ENCODE results near the gene SGSH. TPM values are rescaled to one million over a fixed set of nuclear protein-coding genes. Genes with fewer than 3 reads are reported as not detected.

SGSH gene
- total RNA-seq, 1 donor from 2014 or later = 57.8 TPM

DNA sequence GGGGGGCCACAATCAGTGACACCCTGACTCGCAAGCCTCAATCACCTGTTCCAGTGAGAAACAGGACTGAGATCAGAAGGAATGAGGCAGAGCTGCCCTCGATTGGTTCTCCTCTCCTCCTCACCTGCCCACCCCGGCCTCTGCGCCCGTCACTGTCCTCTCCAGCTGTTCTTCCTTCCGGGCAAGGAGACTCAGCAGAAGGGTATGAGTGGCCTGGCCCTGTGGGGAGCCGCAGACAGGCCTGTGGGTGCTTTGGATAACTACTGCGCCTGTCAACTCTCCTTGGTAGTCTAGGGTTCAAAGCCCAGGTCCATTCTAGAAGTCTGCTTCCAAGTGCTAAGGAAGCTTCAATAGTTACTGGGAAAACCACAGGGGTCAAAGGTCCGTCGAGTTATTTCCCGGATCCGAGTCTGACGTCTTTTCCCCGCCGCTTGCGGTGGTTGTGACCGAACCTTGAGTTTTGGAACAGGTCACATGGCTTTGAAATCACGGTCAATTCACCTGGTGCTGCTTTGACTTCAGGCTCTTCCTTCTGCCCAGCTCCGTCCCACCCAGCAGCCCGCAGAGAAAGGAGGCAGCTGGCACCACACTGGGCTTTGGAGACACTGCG is 42.0 kb downstream of the SGSH start:
- Histone ChIP-seq H3K27ac (no peak overlapping the region), H3K9me3 (no peaks in the 10 kb centered on the region), H3K27me3 (ENCODE audit: low read depth) (no peaks in the 10 kb centered on the region), H3K36me3 (no peaks in the 10 kb centered on the region), H3K4me1 (no peaks in the 10 kb centered on the region), H3K4me3 (no peak overlapping the region)
- no peak for ATAC-seq
- no peak for DNase-seq
- intact Hi-C loops (cut with DNase I) = no loop called here
- TF ChIP-seq CTCF (IDR thresholded peaks at IDR 0.05) = no peak

- ATAC-seq (no peak), DNase-seq (no peak)
- H3K27ac ChIP-seq = no peak overlapping the region
- no peaks in the 10 kb centered on the region for H3K4me1 ChIP-seq
- intact Hi-C loops (cut with DNase I) = no loop called here
- no peak overlapping the region for H3K4me3 ChIP-seq
- no peaks in the 10 kb centered on the region for H3K27me3 ChIP-seq (ENCODE audit: low read depth)
- no peaks in the 10 kb centered on the region for H3K9me3 ChIP-seq
- no peaks in the 10 kb centered on the region for H3K36me3 ChIP-seq
- no peak for TF ChIP-seq CTCF (IDR thresholded peaks at IDR 0.05)
These were observed 43.4 kb downstream of the SGSH start for GRCh38 chr17:80176757-80177156.

- Histone ChIP-seq H3K27me3 (ENCODE audit: low read depth) (no peaks in the 10 kb centered on the region), H3K4me1 (no peaks in the 10 kb centered on the region), H3K36me3 (no peaks in the 10 kb centered on the region), H3K9me3 (no peaks in the 10 kb centered on the region), H3K27ac (no peak overlapping the region), H3K4me3 (no peak overlapping the region)
- DNase-seq (no peak), ATAC-seq (no peak)
- TF ChIP-seq CTCF (IDR thresholded peaks at IDR 0.05) = no peak
- intact Hi-C loops (cut with DNase I) = no loop called here
These were observed 46.2 kb downstream of the SGSH start for GRCh38 chr17:80173916-80174315.

DNA sequence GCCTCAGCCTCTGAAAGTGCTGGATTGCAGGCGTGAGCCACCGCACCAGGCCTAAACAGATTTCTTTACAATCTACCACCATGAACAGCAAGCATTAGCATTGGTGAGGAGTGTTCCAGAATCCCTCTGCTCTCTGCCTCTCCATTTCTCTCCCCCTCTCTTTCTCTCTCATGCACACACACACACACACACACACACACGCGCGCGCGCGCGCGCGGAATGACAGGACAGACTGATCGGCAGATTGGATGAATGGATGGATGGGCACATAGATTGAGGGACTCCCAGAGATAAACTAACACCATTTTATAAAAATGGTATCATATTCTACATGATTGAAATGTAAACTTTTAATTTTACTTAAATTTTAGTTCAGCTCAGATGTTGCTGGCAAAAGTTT is 47.0 kb downstream of the SGSH start:
- Histone ChIP-seq H3K4me3 (no peak overlapping the region), H3K27me3 (ENCODE audit: low read depth) (no peaks in the 10 kb centered on the region), H3K4me1 (no peaks in the 10 kb centered on the region), H3K27ac (no peak overlapping the region), H3K36me3 (no peaks in the 10 kb centered on the region), H3K9me3 (no peaks in the 10 kb centered on the region)
- DNase-seq (no peak), ATAC-seq (no peak)
- intact Hi-C loops (cut with DNase I) = no loop called here
- no peak for TF ChIP-seq CTCF (IDR thresholded peaks at IDR 0.05)

GRCh38 chr17:80171681-80172080 is 48.5 kb downstream of the SGSH start:
- ATAC-seq (no peak), DNase-seq (no peak)
- Histone ChIP-seq H3K9me3 (no peaks in the 10 kb centered on the region), H3K27me3 (ENCODE audit: low read depth) (no peaks in the 10 kb centered on the region), H3K4me3 (no peak overlapping the region), H3K27ac (no peak overlapping the region), H3K4me1 (no peaks in the 10 kb centered on the region), H3K36me3 (no peaks in the 10 kb centered on the region)
- intact Hi-C loops (cut with DNase I) = no loop called here
- TF ChIP-seq CTCF (IDR thresholded peaks at IDR 0.05) = no peak

Data from lower lobe of right lung (tissue), 2 donors.